G401.6 (cell line): ENCODE measurements around the gene IRF4.

ENCODE experiments used
- FAIRE-seq: peaks from 2 replicates; lab custom pipeline; 2012; peaks lifted over from hg19 to GRCh38; lab: Jason Lieb, UNC

Gene IRF4

GRCh38 chr6:398558-399078, 7.1 kb downstream of the IRF4 start:
- FAIRE-seq, result no peak

GRCh38 chr6:399785-400534, 8.4 kb downstream of the IRF4 start:
- FAIRE-seq, result no peak

- no peak for FAIRE-seq
Measured at GRCh38 chr6:400815-401214, 9.3 kb downstream of the IRF4 start.

DNA sequence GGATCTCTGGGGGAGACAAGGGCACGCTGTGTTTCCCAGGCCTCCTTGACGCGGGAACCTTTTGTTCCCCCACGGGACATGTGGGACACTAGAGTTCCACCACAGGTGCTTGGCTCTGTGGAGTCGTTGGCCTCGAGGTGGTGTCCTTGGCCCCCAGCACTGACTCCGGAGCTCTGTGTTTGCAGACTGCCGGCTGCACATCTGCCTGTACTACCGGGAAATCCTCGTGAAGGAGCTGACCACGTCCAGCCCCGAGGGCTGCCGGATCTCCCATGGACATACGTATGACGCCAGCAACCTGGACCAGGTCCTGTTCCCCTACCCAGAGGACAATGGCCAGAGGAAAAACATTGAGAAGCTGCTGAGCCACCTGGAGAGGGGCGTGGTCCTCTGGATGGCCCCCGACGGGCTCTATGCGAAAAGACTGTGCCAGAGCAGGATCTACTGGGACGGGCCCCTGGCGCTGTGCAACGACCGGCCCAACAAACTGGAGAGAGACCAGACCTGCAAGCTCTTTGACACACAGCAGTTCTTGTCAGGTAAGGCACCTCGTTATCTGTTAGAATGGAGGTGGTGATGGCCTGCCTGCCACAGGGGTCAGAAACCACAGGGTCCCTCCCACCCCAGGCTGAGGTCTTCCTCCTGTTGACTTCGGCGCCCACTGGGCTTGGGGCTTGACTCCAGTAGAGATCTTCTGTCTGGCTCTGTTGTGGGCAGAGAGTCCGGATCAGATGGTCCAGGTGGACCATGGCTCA, 9.9 kb downstream of the IRF4 start:
- FAIRE-seq, result no peak

DNA sequence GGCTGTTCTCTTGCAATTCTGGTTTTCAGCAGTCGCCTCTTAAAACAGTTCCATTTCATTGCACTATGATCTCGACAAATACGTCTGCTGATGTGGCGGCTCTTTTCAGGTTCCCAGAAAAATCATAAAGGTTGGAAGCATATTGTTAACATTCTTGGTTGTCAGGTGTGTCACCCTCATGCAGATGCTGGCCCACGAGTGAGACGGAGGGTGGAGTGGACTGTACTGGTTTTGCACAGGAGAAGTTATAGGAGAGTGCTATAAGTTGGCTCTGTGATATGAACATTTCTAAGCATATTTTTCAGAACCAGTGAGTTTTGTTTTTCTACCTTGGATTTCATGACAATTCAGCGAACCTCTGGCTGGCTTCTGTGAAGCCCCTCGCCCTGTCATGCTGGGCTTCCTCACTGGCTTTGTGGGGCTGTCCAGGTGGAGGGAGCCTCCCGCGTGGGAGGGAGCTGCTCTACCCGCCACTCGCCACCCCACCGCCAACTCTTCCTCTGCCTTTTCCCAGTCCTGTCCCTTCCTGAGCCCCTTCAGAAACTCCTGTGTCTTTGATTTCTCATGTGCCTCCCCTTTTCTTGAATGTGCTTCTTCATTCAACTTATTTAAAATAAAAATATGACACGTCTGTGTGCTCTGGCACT, 10.6 kb downstream of the IRF4 start:
- FAIRE-seq, result no peak

DNA sequence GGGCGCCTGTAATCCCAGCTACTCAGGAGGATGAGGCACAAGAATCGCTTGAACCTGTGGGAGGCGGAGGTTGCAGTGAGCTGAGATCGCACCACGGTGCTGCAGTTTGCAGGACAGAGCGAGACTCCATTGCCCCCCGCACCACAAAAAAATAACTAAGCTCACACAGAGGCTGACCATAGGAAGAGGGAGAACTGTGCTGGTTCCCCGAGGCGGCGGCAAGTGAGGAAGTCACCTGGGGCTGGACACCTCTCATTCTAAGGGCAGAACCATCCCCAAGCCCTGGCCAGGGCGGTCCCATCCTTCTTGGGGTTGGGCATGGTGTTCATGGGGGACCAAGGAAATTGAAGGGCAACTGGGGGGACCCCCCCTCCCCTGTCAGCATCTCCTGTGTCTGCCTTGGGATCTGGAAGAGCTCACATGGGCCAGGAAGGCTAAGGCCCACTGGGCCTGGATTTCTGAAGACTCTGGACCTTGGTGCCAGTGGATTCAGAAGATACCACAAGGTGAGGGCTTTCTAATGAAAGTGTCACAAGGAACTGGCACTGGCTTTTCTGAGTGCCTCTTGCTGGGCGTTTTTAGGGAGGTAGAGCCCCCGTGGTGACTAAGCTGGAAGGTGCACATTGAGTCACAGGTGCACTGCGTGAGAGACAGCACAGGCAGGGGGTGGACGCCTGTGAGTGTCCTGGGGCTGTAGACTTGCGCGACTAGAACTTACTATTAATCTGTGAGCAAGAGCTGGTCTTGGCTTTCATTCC, 11.5 kb downstream of the IRF4 start:
- no peak for FAIRE-seq

DNA sequence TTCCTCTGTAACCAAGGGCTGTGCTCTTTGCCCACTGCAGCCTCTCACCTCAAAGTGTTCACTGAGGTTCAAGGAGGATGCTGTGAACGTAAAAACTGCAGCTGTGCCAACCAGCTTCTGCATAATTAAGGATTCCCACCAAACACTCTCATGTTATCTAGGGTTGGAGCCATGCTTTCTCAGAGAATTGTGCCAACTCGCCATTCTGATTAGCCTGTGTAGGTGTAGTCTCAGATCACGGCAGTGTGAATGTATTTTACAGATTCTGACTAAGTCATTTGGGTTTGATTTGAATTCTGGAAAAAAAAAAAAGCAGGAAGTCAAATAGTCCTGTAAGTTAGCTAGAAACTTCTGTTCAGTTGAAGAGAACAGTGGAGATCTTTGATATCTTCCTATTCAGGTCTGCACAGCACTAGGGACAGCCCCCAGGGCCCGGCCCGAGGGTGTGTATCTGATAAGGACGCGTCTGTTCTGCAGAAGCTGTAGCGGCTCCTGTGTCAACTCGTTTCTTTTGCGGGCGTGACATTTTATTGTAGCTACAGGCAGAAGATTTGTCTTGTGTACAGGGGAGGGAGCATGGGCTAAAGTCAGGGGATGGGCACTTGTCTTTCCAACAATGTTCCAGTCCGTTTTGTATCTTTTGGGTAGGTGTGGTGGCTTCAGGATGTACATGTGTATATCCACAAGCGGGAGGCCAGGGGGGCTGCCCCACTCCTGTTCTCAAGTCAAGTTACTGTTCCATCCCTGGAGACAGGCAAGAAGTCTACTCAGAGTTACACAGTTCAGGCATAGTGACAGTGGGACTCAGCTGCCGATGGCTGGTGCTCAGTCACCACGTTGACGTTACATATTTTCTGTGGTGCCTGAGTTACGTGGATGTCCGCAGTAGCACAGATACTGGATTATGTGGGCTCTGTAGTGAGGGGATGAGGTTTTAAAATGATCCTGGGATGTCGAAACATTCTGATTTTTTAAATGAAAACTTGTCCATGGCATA, 12.4 kb downstream of the IRF4 start:
- FAIRE-seq, result no peak

GRCh38 chr6:404685-405423, 13.3 kb downstream of the IRF4 start:
- no peak for FAIRE-seq

DNA sequence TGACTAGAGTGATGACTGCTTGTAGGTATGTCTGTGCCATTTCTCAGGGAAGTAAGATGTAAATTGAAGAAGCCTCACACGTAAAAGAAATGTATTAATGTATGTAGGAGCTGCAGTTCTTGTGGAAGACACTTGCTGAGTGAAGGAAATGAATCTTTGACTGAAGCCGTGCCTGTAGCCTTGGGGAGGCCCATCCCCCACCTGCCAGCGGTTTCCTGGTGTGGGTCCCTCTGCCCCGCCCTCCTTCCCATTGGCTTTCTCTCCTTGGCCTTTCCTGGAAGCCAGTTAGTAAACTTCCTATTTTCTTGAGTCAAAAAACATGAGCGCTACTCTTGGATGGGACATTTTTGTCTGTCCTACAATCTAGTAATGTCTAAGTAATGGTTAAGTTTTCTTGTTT, 16.6 kb downstream of the IRF4 start:
- no peak for FAIRE-seq

DNA sequence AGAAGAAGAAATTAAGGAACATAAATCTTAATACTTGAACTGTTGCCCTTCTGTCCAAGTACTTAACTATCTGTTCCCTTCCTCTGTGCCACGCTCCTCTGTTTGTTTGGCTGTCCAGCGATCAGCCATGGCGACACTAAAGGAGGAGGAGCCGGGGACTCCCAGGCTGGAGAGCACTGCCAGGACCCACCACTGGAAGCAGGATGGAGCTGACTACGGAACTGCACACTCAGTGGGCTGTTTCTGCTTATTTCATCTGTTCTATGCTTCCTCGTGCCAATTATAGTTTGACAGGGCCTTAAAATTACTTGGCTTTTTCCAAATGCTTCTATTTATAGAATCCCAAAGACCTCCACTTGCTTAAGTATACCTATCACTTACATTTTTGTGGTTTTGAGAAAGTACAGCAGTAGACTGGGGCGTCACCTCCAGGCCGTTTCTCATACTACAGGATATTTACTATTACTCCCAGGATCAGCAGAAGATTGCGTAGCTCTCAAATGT, 17.1 kb downstream of the IRF4 start:
- FAIRE-seq, result no peak

- FAIRE-seq, result no peak
Measured at GRCh38 chr6:409370-409972, 17.9 kb downstream of the IRF4 start.

GRCh38 chr6:410555-411395, 19.2 kb downstream of the IRF4 start:
- no peak for FAIRE-seq

DNA sequence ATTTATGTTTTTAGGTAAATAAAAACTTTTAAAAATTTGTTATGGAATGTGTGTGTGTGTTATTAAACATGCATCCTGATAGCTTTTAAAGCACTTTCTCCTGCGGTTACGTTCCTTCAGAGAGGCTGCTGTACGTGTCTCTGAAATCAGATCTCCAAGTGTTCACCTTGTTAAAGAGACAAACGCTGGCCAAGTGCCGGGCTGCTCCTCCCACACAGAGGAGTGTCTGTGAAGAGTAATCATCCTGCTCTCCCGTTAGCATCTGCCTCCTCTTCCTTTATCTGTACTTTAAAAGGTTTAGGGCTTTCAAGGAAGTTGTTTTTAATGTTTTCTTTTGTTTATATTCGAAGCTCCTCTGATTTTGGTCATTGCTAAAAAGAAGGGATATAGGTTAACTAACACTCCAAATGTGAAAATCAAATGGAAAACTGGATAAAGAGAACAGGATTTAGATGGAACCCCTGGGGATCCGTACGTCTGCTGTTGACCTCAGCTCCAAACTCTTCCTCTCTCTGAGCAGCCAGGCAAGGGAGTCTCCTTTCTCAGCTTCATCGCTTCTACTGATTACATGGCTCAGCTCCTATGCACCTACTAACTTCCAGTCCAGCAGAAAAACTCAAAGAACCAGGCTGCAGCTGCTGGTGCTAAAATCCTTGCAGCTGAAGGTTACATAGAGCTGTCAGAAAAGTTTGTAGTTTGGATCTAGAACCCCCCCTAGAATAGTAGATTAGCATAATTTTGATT, 20.0 kb downstream of the IRF4 start:
- no peak for FAIRE-seq

- FAIRE-seq, result no peak
Measured at GRCh38 chr6:412146-412886, 20.8 kb downstream of the IRF4 start.

DNA sequence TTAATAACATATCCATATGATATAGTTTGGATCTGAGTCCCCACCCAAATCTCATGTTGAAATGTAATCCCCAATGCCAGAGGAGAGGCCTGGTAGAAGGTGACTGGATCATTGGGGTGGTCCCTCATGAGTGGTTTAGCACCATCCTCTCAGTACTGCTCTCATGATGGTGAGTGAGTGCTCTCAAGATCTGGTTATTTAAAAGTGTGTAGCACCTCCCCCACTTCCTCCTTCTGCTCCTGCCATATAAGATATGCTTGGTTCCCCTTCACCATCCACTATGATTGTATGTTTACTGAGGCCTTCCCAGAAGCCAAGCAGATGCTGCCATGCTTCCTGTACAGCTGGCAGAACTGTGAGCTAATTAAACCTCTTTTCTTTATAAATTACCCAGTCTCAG, 22.9 kb downstream of the IRF4 start:
- no peak for FAIRE-seq

DNA sequence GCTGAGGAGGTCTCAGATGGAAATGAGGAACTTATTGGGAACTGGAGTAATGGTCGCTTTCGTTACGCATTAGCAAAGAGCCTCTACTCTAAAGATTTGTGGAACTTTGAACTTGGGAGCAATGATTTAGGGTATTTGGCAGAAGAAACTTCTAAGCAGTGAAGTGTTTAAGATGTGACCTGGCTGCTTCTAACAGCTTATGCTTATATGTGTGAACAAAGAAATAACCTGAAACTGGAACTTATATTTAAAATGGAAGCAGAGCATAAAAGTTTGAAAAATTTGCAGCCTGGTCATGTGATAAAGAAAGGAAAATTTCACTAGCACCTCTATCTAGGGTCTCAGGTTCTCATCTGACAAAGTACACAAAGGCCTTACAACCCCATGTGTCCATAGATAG, 23.5 kb downstream of the IRF4 start:
- no peak for FAIRE-seq

DNA sequence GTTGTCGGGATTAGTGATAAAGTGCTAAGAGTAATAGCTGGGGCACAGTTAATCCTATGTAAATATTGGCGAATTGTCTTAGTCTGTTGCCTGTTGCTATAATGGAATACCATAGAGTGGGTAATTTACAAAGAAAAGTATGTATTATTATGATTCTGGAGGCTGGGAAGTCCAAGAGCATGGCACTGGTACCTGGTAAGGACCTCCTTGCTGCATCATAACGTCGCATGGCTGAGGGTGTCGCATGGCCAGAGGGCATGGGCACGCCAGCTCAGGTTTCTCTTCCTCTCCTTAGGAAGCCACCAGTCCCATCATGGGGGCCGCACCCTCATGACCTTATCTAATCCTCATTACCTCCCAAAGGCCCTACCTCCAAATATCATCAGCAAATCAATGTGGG, 29.7 kb downstream of the IRF4 start:
- no peak for FAIRE-seq
